Measurements from ENCODE around the gene ESRP2.

DNA sequence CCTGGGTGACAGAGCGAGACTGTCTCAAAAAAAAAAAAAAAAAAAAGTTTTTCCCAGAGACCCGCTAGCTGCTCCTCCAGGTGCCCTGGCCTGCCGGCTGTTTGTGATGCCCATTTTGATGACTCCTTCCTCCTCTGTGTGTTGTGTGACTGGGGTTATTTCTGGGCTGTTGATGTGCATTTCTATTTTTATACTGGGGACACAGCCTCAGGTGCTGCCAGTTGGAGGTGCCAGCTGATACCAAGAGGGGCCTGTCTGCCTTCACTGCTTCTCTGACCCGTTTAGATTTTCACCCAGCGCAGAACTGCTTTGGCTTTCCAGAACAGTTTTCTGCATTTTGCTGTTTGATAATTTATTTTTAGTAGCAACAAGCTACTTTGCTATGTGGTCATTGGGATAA is 15.9 kb upstream of the ESRP2 start:
- TF ChIP-seq, protein P1, sequence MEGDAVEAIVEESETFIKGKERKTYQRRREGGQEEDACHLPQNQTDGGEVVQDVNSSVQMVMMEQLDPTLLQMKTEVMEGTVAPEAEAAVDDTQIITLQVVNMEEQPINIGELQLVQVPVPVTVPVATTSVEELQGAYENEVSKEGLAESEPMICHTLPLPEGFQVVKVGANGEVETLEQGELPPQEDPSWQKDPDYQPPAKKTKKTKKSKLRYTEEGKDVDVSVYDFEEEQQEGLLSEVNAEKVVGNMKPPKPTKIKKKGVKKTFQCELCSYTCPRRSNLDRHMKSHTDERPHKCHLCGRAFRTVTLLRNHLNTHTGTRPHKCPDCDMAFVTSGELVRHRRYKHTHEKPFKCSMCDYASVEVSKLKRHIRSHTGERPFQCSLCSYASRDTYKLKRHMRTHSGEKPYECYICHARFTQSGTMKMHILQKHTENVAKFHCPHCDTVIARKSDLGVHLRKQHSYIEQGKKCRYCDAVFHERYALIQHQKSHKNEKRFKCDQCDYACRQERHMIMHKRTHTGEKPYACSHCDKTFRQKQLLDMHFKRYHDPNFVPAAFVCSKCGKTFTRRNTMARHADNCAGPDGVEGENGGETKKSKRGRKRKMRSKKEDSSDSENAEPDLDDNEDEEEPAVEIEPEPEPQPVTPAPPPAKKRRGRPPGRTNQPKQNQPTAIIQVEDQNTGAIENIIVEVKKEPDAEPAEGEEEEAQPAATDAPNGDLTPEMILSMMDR (IDR thresholded peaks at IDR 0.05), result no peak
- no peak for TF ChIP-seq POLR2A (IDR thresholded peaks at IDR 0.05)
